Stimulated activated CD4-positive, alpha-beta T cell treated with anti-CD3 and anti-CD28 coated beads, TNF-alpha, amount 100 ng/mL, for 4 hours (primary cell): Measurements from ENCODE around the gene HOMER1.
A peak's percentile ranks its signal among the peaks of the same experiment; 100 is the strongest.

ENCODE experiments used
- DNase-seq, 3 experiments: peaks; one replicate each; pipeline ENCODE4 v3.0.0-alpha.2; 2020; ENCODE audit warnings: low read depth in 3 of 3

The HOMER1 gene, protein sequence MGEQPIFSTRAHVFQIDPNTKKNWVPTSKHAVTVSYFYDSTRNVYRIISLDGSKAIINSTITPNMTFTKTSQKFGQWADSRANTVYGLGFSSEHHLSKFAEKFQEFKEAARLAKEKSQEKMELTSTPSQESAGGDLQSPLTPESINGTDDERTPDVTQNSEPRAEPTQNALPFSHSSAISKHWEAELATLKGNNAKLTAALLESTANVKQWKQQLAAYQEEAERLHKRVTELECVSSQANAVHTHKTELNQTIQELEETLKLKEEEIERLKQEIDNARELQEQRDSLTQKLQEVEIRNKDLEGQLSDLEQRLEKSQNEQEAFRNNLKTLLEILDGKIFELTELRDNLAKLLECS

DNA sequence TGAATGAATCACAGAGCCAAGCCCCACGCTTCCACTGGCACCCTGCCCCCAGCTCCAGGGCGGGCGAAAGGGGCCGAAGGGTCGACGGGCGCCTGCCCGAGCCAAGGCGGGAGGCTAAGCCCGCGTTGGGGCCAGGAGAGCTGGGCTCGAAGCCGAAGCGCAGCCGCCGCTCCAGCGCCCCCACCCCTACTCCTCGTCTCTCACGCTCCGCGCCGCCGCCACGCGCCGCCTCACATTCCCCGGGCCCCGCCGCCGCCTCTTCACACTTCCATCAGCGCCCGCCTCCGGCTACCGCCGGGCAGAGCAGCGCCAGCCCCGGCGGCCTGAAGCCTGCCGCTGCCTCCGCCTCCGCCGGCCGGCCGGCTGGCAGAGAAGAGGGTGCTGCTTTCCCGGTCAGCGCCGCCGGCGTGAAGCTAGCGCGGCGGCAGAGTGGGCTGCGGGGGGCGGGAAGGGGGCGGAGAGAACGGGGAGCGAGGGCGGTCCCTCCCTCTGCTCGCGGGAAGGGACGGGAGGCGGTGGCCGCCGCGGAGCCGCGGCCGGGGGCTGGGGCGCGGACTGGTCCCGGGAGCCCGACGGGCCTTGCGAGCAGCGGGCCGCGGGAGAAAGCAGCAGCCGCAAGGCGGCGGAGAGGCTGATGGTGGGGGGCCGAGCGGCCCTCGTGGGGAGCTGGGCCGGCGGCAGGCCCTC is at the start of gene HOMER1:
Gene HOMER1 (minus strand): TSS at position 431 of the 687 bp plus-strand sequence. CDS start 1,360 bp downstream, outside the sequence.
- DNase-seq, result peak; percentile 51 to 73 (median 68)

DNA sequence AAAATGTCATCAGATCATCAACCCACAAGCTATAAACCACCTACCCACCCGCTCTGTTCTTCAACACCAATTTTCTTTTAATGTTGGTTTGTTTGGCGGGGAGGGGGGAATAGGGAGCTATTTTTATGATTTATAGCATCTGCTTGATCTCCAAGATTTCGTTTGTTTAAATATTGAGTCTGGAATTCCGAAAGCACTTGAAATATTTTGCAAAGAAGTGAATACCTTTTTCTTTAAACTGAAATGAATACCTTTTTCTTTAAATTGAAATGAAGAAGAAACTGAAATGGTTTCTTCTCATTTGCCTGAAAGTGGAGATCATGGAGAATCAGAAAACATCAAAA is 49.3 kb upstream of the HOMER1 start:
- DNase-seq, result no peak

DNA sequence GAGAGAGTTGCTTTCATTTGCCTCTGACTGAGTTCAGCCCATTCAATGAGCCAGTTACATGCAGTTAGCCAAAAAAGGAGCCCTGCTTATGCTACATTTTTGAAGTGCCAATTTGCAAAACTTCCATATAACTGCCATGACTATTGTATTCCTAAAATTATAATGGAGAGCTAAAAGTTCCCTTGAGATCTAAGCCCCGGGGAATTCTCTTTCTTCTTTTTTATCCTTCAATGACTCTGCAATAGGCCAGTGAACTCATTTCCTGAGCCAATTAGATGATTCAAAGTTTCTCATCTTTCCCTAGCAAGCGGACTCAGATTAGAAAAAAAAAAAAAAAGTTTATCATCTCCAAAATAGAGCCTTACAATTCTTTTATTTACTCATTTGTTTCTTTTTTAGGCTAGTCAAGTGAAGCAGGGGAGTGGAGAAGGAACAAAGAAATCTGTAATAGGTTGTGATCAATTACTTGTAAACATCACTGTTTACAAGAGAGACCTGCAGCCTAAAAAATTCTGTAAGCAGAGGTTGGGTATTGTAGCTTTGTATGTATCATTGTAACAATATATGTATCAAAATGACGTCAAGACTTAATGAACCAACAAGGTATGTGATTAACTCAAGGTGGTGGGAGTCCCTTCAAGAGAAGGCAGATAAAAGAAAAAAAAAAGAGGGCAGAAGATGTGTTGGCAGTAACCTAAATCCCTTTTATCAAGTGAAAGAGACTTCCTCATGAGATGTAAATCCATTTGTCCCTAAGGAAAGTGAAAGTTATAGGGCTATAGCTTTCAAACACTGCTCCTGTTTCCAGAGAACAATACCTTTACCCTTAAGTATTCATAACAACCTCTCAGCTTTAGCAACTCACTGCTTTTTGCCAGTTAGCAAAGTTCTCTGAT is 48.7 kb upstream of the HOMER1 start:
- no peak for DNase-seq

DNA sequence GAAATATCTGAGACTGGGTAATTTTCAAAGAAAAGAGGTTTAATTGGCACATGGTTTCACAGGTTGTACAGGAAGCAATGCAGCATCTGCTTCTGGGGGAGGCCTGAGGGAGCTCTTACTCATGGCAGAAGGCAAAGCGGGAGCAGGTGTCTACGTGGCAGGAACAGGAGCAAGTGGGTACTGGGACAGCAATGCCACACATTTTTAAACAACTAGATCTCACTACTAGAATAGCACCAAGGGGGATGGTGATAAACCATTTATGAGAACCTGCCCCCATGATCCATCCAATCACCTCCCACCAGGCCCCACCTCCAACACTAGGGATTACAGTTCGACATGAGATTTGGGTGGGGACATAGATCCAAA is 47.6 kb upstream of the HOMER1 start:
- peak in 1 of 3 experiments; percentile 5 for DNase-seq

DNA sequence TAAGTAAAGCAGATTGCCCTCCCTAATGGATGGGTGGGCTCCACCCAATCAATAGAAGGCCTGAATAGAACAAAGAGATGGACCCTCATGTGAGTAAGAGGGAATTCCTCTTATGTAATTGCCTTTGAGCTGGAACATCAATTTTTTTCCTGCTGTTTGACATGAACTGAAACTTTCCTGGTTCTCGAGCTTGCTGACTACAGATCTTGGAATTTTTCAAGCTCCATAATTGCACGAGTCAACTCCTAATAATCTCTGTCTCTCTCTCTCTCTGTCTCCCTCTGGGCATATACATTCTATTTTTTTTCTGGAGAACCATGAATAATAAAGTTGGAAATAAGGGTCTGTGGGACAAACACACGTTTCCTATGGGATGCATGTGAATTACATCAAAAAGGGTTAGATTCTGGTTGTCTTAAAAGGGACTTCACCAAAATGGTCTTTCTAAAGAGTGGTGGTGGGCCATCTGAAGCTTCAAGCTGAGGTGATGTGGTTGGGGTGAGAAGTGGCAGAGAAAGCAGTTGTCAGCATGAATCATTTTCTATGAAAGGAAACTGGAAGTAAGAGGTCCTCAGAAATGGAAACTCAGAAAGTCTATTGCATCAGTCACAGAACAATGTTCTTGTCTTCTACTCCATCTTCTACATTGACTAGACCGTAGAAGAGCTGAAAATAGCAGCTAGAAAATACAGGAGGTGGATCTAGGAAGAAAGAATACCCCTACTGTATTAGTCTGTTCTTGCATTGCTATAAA is 47.0 kb upstream of the HOMER1 start:
- DNase-seq, result no peak

DNA sequence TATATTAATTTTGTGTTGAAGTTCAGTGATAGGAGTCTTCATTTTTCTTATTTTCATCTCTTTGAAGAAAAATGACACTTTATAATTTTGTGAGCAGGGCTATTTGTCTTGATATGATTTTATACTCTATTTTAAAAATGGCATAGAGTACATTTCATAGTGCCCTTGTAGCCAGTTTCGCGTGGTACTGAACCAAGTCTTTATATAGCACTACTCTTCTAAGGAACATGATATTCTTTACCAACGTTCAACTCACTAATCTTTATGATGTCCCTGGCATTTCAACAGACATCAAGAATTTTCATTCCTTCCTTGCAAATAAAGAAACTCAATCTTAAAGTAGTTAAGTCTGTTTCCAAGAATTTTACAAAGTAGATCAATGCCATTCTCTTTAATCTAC is 41.5 kb upstream of the HOMER1 start:
- no peak for DNase-seq

DNA sequence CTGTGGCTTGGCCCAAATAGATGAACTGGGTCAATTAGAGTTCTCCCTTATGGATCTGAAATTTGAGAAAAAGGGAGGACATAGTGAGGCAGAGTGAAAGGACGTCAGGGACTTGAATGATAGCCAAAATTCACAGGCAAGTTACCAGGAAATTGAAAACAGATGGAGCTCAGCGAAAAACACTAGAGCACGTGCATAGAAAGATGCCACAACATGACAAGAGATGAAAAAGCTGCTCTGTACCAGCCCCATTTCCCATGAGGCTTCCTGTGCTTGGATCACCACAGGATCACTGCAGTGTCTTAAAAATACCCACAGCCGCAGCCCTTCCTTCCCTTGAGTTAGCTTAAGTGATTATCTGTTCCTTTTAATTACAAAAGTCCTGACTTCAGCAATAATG is 39.0 kb upstream of the HOMER1 start:
- DNase-seq, result no peak

DNA sequence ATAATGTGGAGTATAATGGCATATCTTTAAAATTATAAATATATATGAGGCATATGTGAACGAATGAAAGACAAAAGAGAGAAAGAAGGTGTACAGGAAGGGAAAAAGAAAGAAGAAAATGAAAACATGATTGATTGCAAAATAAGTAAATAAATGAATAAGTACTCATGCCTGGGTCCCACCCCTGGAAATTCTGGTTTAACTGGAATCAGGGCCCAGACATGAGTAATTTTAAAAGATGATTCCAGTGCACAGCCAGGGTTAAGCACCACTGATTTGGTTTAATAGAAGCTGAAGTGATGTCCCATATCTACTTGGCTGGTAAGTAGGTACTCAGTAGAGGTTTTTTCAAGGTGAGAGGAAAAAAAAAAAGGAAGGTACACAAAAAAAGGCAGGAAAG is 34.0 kb upstream of the HOMER1 start:
- no peak for DNase-seq

DNA sequence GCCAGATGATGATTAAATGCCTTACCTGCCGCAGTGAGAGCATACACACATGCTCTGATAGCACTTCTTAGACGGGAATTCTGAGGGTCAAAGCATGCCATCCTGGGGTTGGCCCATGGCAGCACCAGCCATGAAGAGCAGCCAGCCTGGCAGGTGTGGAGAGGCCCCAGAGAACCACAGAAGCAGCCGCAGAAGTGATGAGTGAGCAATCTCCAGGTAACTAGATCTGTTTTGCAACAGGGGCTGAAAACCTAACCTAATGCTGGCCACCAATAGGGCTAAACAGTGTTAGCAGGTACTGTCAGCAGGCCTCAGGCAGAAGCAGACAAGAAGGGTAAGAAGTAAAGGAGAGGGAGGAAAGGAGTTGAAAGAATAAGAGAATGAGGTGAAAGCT is 33.5 kb upstream of the HOMER1 start:
- DNase-seq, result no peak

DNA sequence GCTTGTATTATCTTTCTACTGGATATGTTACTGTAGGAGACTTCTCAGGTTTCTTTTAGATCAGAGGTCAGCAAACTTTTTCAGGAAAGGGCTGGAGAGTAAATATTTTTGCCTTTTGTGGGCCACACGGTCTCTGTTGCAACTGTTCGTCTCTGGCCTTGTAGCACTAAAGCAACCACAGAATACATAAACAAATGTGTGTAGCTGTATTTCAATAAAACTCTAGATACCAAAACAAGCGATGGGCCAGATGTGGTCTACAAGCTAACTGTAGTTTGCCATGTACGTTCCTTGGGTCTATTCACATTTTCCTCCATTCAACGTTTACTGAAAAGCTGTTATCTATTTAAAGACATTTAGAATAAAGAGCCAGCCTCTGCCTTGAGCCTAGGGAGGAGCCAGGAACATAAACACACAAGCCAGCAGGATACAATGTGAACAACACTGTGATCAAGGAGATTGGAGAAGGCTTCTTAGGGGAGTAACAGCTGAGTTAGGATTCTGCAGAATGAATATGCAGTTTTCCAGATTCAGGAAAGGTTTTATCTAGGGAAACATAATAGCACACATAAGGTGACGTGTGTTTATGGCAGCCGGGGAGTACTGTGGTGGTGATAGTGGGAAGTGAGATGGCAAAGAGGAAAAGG is 33.0 kb upstream of the HOMER1 start:
- DNase-seq, result no peak

DNA sequence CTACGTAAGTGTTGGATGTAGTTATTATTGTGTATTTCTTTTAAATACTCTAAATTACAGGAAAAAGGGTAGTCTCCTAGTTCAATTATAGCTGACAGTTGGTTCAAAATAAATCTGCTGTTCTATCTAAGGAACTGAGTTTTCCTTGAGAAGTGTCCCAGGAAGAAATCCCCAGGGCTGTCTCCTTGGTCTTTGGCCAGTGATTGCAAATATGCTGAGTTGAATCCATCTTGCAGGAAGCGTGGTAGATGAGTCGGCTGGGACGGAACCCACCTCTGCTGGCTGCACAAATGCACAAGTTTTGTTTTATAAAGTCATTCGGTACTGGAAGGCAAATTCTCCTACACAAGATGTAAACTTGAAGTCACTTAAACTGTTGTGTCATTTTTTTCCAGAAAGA is 30.2 kb upstream of the HOMER1 start:
- DNase-seq, result no peak

DNA sequence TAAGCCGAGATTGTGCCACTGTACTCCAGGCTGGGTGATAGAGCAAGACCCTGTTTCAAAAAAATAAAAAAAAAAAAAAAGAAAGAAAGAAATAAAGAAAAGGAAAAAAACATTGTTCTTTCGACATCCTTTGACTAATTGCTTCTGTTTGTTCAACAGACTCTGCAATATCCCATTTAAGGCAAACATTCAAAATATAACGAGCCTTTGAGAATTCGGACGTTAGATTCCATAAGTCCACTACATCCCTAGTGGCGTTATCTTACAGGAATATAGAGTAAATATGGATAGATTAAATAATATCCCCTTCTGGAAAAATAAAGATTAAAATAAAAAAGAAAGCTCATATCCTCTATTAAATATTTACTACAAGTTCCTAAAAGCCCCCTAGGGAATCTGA is 27.0 kb upstream of the HOMER1 start:
- no peak for DNase-seq

DNA sequence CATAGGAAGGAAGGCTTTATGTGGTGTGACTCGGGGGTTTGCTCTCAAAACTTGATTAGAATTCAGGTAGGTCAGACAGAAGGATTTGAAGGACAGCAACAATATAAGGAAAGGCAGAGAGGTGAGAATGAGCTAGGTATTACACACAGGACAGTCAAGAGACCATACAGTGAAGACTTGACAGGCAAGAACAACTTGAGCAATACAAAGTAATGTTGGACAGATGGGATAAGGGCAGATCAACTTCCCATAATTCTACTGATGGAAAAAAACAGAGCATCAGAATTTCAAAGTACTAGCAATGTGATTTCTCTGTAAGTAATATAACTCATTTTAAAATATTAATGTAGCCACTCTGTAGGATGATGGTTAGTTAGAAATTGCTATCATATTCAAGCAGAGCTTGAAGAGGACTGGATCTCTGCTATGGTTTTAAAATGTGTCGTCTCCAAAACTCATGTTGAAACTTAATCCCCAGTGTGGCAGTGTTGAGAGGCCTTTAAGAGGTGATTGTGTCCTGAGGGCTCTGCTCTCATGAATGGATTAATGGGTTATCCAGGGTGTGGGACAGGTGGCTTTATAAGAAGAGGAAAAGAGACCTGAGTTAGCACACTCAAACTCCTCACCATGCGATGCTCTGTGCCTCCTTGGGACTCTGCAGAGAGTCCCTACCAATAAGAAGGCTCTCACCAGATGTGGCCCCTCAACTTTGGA is 22.4 kb upstream of the HOMER1 start:
- DNase-seq, result no peak

DNA sequence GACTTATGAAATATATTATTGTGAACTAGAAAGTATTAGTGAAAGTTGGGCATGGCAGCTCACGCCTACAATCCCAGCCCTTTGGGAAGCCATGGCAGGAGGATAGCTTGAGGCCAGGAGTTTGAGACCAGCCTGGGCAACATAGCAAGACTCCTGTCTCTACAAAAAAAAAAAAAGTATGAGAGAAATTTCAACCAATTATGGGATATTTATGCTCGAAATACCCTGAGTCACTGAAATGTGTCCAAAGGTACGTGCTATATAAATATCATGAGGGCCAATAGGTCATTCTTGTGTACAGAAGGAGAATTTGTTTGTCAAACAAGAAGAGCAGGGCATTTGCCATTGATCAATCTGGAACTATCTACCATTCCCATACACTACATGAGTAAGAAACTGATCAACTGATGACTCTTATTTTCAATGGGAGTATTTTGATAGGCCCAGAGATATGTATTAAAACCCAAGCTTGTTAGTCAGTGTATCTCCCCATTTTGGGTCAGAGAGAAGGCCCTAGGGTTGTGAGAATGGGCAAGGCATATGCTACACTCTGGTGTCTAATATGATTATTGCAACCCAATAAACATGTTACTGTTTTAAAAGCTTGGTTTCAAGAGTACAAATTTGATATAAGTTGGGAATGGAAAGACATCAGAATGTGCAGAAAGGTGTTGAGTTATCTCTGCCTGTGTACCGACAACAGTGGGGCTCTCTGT is 21.7 kb upstream of the HOMER1 start:
- no peak for DNase-seq

DNA sequence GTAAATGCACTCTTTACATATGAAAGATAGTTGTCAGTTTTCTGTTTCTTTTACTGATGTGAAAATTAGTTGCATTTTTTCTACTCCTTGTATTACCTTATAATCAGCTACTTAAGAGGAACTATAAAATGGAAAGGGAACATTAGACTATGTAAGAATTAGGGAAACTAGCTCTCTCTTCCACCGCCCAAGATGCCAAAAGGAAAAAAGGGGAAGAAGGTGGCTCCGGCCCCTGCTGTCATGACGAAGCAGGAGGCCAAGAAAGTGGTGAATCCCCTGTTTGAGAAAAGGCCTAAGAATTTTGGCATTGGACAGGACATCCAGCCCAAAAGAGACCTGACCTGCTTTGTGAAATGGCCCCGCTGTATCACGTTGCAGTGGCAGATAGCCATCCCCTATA is 15.2 kb upstream of the HOMER1 start:
- no peak for DNase-seq

DNA sequence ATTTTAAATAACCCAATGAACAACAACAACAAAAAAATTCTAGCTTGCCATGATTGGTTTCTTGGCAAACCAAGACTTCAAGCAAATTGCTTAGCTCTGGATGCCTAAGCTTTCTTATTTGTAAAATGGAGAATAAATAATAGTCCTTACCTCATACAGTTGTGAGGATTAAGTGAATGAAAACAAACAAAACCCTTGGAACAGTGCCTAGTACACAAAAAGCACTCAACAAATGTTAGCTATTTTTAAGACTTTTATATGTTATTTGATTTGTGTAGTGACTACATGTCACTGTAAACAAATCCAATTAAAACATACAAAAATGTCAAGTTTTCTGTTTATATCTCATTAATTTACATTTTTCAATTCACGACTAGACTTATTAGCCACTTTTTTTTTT is 13.5 kb upstream of the HOMER1 start:
- no peak for DNase-seq

DNA sequence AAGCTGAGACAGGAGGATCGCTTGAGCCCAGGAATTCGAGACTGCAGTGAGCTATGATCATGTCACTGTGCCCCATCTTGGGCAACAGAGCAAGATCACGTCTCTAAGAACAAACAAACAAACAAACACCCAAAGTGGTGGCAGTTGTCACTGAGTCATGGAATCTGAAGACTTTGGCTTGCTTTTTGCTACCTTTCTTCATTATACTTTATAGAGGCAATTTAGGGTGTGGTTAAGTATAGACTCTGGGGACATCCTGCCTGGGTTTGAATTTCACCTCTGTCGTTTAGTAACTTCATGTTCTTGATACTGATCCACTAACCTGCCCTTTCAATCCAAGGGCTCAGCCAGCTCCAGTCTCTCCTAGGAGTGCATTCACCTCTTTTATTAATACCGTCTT is 13.0 kb upstream of the HOMER1 start:
- no peak for DNase-seq

DNA sequence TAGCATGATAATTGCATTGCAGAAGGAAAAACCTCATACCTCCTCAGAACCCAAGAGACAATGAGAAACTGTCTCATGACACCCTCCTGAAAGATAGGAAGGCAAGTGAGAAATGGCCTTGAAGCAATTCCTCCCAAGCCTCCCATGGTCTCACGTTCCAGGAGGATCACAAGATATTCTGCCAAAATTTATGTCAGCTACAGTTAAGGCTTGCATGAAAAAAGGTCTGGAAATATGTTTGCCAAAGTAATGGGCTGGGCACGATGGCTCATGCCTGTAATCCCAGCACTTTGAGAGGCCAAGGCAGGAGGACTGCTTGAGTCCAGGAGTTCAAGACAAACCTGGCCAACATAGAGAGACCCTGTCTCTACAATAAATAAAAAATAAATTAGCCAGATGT is 12.6 kb upstream of the HOMER1 start:
- no peak for DNase-seq

DNA sequence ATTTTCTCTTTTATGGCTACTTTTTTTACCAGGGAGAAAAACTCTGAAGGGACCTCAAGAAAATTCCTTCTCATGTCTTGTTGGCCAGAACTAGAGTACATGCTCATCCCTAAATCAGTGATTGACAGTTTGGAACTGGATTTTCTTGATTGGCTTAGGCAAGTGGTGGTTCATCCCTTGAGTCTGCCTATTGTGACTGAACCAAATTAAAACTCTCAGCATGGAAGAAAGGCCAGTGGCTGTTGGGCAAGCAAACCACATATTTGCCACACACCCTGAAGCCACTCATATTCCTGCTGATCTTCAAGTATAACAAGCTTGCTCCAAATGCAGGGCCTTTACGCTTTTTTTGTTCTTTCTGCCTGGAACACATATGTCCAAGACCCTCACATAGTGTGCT is 7.2 kb upstream of the HOMER1 start:
- DNase-seq, result no peak

DNA sequence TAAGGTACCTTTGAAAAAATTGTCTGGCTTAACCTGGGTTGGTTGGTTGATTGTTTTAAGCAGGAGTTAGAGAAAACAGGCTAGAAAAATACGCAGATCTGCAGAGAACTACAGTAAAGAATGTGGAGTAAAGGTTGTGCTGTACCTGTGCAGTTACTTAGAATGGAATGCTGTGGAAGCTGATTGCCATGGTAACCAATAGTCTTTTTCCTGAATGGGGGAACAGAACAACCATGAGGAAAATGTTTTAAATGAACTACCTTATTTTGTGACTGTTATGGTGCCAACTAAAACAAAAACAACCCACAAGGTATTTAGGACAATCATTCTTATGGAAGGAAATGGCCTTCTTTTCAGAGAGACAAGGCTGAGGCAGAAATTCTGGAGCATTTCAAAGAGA is 4.8 kb upstream of the HOMER1 start:
- DNase-seq, result no peak
